Stimulated activated CD4-positive, alpha-beta T cell treated with anti-CD3 and anti-CD28 coated beads, Interleukin-1b, Interleukin-23, amount 100 ng/mL, for 24 hours (primary cell): ENCODE data around the gene HOXC6.

Source experiments
- DNase-seq, 4 experiments: peaks; one replicate each; pipeline ENCODE4 v3.0.0-alpha.2; 2020; ENCODE audit warnings: low read depth in 4 of 4, low spot score in 1 of 4

The HOXC6 gene

DNA sequence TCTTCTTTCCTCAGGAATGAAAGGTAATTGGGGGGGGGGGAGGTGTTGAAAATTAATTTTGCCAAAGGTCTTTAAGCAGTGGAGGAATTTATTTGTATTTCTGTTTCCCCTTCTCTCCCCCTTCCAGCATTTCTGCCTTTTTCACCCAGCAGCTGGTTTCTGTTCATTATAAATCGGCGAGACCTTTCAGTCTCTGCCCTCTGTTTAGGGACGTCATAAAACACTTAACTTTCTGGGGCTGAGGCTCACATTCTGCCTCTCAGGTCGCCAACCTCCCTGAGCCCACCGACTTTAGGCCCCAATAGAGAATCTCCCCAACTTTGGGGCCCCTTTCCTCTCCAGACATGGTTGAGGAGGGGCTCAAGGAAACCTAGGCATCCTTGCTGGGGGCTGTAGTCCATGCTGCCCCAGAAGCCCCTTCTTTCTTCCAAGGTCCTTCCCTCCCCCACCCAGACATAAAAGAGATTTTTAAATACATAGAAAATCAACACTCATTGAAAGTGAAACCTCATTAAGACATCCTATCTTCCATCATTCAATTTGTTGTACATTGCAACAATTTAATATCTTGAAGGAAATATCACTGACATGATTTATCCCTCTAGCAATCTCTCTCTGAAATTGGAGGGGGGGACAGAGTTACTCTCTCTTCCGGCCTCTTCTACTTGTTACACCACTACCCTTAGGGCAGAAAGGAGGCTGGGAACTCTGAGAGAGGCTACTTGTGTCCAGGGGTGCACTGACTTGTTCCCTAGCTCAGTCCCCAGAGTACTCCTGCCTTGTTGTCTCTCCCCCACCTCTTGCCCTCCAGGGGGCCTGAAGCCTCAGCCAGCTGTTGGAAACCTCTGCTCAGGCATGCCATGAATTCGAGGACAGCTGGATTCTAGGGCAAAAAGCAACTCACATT is 2.5 kb upstream of the HOXC6 start:
- no peak for DNase-seq

GRCh38 chr12:54026640-54027441 is 1.4 kb upstream of the HOXC6 start:
- DNase-seq = no peak

- no peak for DNase-seq
These were observed 826 bp upstream of the HOXC6 start for GRCh38 chr12:54027442-54027786.

DNA sequence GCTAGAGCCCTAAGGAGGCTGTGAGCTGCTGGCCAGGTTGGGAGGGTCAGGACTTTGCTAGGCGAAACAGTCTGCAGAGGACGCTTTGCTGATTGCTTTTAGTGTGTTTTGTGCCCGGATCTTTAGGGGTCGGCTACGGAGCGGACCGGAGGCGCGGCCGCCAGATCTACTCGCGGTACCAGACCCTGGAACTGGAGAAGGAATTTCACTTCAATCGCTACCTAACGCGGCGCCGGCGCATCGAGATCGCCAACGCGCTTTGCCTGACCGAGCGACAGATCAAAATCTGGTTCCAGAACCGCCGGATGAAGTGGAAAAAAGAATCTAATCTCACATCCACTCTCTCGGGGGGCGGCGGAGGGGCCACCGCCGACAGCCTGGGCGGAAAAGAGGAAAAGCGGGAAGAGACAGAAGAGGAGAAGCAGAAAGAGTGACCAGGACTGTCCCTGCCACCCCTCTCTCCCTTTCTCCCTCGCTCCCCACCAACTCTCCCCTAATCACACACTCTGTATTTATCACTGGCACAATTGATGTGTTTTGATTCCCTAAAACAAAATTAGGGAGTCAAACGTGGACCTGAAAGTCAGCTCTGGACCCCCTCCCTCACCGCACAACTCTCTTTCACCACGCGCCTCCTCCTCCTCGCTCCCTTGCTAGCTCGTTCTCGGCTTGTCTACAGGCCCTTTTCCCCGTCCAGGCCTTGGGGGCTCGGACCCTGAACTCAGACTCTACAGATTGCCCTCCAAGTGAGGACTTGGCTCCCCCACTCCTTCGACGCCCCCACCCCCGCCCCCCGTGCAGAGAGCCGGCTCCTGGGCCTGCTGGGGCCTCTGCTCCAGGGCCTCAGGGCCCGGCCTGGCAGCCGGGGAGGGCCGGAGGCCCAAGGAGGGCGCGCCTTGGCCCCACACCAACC is 1.5 kb downstream of the HOXC6 start:
- no peak for DNase-seq

GRCh38 chr12:54030442-54030801 is 2.2 kb downstream of the HOXC6 start:
- DNase-seq = no peak

GRCh38 chr12:54030889-54031471 is 2.7 kb downstream of the HOXC6 start:
- DNase-seq = no peak

DNA sequence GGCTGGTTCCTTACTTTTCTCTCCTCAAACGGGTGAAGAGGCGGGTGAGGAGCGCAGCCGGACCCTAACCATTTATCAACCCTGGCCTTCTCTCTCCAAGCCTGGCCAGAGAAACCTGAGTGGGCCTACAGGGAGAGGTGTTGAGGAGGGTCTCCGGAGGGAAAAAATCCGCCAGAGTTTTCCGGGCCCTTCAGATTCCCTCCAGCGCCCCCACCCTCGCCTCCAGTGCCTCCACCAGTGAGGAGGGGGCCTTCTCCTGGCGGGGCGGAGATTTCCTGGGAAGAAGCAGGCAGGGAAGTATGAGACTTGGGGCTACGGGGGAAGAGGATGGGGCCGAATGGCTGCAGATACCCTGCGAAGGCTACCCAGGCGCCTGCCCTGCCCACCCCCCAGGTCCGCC is 3.2 kb downstream of the HOXC6 start:
- DNase-seq = no peak

GRCh38 chr12:54032086-54032619 is 3.9 kb downstream of the HOXC6 start:
- DNase-seq = no peak

DNA sequence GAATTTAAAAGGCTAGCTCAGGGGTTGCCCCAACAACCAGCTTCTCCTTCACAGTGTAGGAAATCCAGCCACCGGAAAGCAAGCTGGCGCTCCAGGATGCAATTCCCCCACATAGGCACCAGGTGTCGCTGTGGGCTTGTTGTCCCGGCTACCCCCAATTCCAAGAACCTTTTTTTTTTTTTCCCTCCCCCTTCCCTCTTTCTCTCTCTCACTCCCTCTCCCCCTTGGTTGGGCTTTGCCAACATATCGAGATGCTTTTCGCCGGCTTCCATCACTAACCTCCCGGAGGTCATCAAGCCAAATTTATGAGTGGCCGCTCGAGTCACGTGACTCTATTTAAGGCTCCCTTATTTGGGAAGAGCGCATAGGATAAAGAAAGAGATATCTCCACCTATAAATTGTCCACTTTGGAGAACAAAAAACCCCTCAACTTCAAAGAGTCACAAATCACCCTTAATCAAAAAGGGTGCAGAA is 4.4 kb downstream of the HOXC6 start, which contains the start of gene HOXC5:
Gene HOXC5, plus strand, starts transcription at position 424 of the 474 bp plus-strand sequence. CDS start 73 bp downstream, outside the sequence.
- peak in 3 of 4 experiments; percentile 34 to 52 (median 36) for DNase-seq

DNA sequence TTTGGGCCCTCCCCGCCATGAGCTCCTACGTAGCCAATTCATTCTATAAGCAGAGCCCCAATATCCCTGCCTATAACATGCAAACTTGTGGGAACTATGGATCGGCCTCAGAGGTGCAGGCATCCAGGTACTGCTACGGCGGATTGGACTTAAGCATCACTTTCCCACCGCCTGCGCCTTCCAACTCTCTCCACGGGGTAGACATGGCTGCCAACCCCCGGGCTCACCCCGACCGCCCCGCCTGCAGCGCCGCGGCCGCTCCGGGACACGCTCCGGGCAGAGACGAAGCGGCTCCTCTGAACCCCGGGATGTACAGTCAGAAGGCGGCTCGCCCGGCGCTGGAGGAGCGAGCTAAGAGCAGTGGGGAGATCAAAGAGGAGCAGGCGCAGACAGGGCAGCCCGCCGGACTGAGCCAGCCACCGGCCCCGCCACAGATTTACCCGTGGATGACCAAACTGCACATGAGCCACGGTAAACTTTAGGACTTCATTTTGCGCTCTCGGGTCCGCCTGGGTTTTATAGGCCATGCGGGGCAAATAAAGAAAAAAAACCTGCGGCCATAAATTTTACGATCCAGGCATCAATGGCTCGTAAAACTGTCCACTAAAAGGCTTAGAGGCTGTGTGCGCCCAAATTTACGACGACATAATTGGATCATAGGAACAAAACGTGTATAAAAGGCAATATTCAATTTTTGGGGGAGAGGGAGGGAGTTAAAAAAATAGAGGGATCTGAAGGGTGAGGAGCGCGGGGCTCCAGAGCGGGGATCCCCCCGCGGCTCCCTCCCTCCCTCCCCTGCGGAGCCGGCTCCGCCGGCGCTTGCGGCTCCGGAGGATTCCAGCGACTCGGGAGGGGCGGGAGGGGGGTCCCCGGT is 5.1 kb downstream of the HOXC6 start:
- DNase-seq = no peak

GRCh38 chr12:54033980-54034784 is 5.9 kb downstream of the HOXC6 start:
- DNase-seq = no peak

DNA sequence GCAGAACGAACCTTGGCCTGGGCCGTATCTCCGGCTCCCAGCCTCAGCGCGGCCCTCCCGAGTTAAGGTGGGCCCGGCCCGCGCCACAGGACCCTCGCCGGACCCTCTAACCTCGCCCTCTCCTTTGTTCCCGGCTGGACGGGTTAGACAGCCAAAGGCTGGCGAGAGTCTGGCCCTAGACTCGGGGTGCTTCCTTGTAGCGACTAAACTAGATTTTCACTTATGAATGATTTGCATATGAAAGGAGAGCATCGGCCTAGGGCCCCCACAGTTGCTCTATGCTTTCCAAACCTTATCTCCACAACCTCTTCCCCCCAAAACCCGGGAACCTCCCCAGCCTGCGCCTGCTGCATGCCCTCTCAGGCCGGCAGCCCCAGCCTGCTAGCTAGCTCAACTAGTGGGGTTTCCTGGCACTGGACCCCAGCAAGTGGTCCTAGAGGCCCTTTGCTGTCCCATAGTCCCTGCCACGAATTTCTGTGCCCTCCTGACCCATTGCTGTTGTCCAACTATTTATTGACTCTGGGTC is 6.6 kb downstream of the HOXC6 start:
- no peak for DNase-seq

GRCh38 chr12:54035568-54036264 is 7.5 kb downstream of the HOXC6 start:
- no peak for DNase-seq

GRCh38 chr12:54036620-54037359 is 8.6 kb downstream of the HOXC6 start:
- no peak for DNase-seq

GRCh38 chr12:54037360-54038283 is 9.4 kb downstream of the HOXC6 start:
- DNase-seq = no peak

GRCh38 chr12:54038284-54038870 is 10.1 kb downstream of the HOXC6 start:
- no peak for DNase-seq
